Esophagus squamous epithelium (tissue), 4 donors: Measurements from ENCODE around the gene AEBP2.

Source experiments
- CTCF ChIP-seq, 6 experiments: fragments of 450-650 bp in 4 of 6; fragments of 200-600 bp in 2 of 6; sonication (generic) in 2 of 6; IDR thresholded peaks; one replicate each; pipeline ENCODE4 v1.5.1; 2016 to 2019; ENCODE audit warnings: antibody characterized with exemption in 6 of 6, mild to moderate bottlenecking in 4 of 6, moderate library complexity in 4 of 6
- POLR2A ChIP-seq, 4 donors: fragments of 450-650 bp; IDR thresholded peaks; one replicate each; pipeline ENCODE4 v1.6.1; 2017; ENCODE audit warnings: antibody characterized with exemption in 4 of 4, mild to moderate bottlenecking in 4 of 4, moderate library complexity in 3 of 4

- TF ChIP-seq POLR2A (IDR thresholded peaks at IDR 0.05) = no peak
- no peak for TF ChIP-seq CTCF (IDR thresholded peaks at IDR 0.05)
Observed at GRCh38 chr12:19530637-19531023, 91.3 kb downstream of the AEBP2 start.
